Endodermal cell (in vitro differentiated cells): ENCODE results near the gene PSENEN. TPM values are rescaled to one million over a fixed set of nuclear protein-coding genes. Genes with fewer than 3 reads are reported as not detected.

ENCODE experiments used
- DNase-seq: peaks from one replicate; pipeline ENCODE4 v3.0.0-alpha.2; 2017
- H3K27ac ChIP-seq: 2 replicates; pipeline ENCODE4 v1.5.1; 2013; ENCODE audit warnings: mild to moderate bottlenecking, low read depth, low read length, moderate library complexity
- H3K27me3 ChIP-seq: 2 replicates; pipeline ENCODE4 v1.6.1; 2013; ENCODE audit warnings: mild to moderate bottlenecking, low read length, moderate library complexity; ENCODE audit not compliant: insufficient read depth, control insufficient read depth, poor library complexity, severe bottlenecking
- H3K36me3 ChIP-seq: 2 replicates; pipeline ENCODE4 v1.7.0; 2013; ENCODE audit warnings: mild to moderate bottlenecking, low read length, moderate library complexity; ENCODE audit not compliant: control insufficient read depth, insufficient read depth
- H3K4me1 ChIP-seq: one replicate; pipeline ENCODE4 v1.7.0; 2013; ENCODE audit warnings: low read length; ENCODE audit not compliant: control insufficient read depth, insufficient read depth
- H3K4me3 ChIP-seq: 2 replicates; pipeline ENCODE4 v1.5.1; 2013; ENCODE audit warnings: mild to moderate bottlenecking, low read length, moderate library complexity
- H3K9ac ChIP-seq: 2 replicates; pipeline ENCODE4 v1.6.1; 2013; ENCODE audit warnings: mild to moderate bottlenecking, low read length, moderate library complexity; ENCODE audit not compliant: poor library complexity, severe bottlenecking; ENCODE audit errors: extremely low read depth
- H3K9me3 ChIP-seq: 2 replicates; pipeline ENCODE4 v1.6.1; 2013; ENCODE audit warnings: mild to moderate bottlenecking, low read length, moderate library complexity; ENCODE audit not compliant: control insufficient read depth
- H3K27ac Mint-ChIP-seq: 2 replicates; pipeline ENCODE4 v1.8.0; 2020; ENCODE audit warnings: mixed read lengths
- H3K27me3 Mint-ChIP-seq: 2 replicates; pipeline ENCODE4 v1.8.0; 2021; ENCODE audit warnings: mild to moderate bottlenecking, mixed read lengths; ENCODE audit not compliant: insufficient read depth
- H3K36me3 Mint-ChIP-seq: 2 replicates; pipeline ENCODE4 v1.8.0; 2020; ENCODE audit warnings: low read depth, mixed read lengths
- H3K4me1 Mint-ChIP-seq: 2 replicates; pipeline ENCODE4 v1.8.0; 2020; ENCODE audit warnings: mixed read lengths
- H3K4me3 Mint-ChIP-seq: 2 replicates; pipeline ENCODE4 v1.8.0; 2020; ENCODE audit warnings: mild to moderate bottlenecking, moderate library complexity, mixed read lengths
- H3K9me3 Mint-ChIP-seq: 2 replicates; pipeline ENCODE4 v1.8.0; 2020; ENCODE audit warnings: mild to moderate bottlenecking, mixed read lengths
- WGBS, 2 experiments: methylation state at CpG; one replicate each; pipeline versions ENCODE4 v1.1.5 to v1.1.7; 2013; ENCODE audit warnings: missing lambda C conversion rate in 2 of 2, mixed read lengths in 1 of 2; ENCODE audit not compliant: insufficient coverage in 1 of 2, insufficient read length in 1 of 2; 5-methylcytosine and 5-hydroxymethylcytosine counted together
- total RNA-seq, 2 donors: library from RNA; stranded (reverse); fragmentation: NEBNext Ultra II Directional in 1 of 2; extraction: Animal tissue kit (Norgen Biotek cat#: 25700) in 1 of 2; gene quantifications; 2 replicates in 1 of 2; 3 replicates in 1 of 2; pipeline ENCODE4 v1.2.1, GENCODE V29; 2021
- TF ChIP-seq, protein P1 (sequence below): fragments of 200-600 bp; sonication (generic); conservative IDR thresholded peaks from 2 replicates; pipeline ENCODE4 v1.5.0; 2021; ENCODE audit warnings: antibody characterized with exemption, mild to moderate bottlenecking

Gene PSENEN
- total RNA-seq, 2 donors from 2014 or later, result 101 to 109 TPM

DNA sequence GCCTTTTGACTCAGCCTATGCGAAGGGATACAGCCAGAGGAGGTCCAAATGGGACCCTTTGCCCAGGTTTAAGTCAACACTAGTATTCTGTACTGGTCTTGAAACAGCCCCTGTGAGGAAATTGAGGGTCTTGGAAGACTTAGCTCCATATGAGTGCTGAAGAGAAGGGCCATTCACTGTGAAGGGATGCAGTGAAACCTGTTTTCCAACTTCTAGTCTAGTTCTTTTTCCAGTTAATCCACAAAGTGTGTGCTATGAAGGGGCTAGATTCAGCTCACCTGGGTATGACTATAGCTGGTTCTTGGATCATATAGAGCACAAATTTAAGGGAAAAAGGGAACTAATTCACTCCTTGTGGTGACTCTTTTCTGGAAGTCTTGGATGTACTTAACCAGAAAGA, 37.1 kb upstream of the PSENEN start:
- H3K36me3 ChIP-seq, result no peaks in the 10 kb centered on the region
- Mint-ChIP-seq H3K36me3 (no peaks in the 10 kb centered on the region), H3K4me3 (no peak overlapping the region), H3K27ac (no peak overlapping the region), H3K27me3 (peaks cover 22% of the 10 kb centered on the region), H3K4me1 (no peaks in the 10 kb centered on the region), H3K9me3 (no peaks in the 10 kb centered on the region)
- 92% methylated on average over 1 of the region's 1 CpG for WGBS, 2 experiments
- peaks cover 11% of the 10 kb centered on the region for H3K27me3 ChIP-seq
- no peak for DNase-seq
- TF ChIP-seq, protein P1, sequence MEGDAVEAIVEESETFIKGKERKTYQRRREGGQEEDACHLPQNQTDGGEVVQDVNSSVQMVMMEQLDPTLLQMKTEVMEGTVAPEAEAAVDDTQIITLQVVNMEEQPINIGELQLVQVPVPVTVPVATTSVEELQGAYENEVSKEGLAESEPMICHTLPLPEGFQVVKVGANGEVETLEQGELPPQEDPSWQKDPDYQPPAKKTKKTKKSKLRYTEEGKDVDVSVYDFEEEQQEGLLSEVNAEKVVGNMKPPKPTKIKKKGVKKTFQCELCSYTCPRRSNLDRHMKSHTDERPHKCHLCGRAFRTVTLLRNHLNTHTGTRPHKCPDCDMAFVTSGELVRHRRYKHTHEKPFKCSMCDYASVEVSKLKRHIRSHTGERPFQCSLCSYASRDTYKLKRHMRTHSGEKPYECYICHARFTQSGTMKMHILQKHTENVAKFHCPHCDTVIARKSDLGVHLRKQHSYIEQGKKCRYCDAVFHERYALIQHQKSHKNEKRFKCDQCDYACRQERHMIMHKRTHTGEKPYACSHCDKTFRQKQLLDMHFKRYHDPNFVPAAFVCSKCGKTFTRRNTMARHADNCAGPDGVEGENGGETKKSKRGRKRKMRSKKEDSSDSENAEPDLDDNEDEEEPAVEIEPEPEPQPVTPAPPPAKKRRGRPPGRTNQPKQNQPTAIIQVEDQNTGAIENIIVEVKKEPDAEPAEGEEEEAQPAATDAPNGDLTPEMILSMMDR, result no peak
- H3K9me3 ChIP-seq, result no peaks in the 10 kb centered on the region
- no peak overlapping the region for H3K9ac ChIP-seq
- H3K27ac ChIP-seq, result no peak overlapping the region
- no peaks in the 10 kb centered on the region for H3K4me1 ChIP-seq
- no peak overlapping the region for H3K4me3 ChIP-seq

DNA sequence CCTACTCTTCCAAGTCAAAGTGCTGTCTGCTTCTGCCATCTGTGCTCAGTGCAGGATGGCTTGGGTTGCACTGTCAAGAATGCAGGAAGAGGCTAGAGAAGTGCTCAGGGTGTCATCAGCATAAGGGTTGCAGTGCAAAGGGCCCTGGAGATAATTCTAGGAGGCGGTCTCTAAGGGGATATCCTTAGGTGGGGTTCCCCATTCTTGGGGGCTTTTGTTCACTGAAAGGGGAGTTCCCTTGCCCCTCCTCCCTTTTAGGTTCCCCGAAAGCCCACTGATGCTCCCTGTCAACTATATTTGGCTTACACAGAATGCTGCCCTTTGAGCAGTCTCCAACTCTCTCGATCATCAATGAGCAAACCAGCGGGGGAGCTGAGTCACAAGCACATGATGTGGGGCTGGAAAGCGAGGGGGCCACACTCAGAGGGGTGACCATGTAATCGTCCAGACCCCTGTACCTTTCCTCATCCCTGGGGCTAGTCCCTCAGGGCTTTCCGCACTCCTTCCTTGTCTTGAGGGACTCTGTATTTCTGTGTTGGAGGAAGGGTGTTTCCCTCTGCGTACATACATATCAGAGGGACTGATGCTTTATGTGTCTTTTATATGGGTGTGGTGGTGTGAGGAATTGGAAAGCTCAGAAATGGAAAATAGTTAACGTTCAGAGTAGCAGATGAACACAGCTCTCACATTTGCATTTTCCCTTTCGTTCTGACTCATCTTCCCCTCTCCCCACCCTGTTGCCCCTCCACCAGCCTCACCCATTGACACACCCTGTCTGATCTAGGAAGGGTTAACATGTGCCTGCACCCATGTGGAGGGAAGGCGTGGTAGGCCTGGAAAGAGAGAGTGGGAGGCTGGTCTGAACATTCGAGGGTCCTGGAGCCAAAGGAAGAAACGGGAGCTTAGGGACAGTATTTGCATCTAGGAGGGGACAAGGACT, 34.4 kb upstream of the PSENEN start:
- no peaks in the 10 kb centered on the region for H3K36me3 ChIP-seq
- no peaks in the 10 kb centered on the region for H3K9me3 Mint-ChIP-seq
- H3K27me3 Mint-ChIP-seq, result peaks cover 3% of the 10 kb centered on the region
- 40 to 60% methylated on average over 4 to 13 of the region's 13 CpGs for WGBS, 2 experiments
- no peaks in the 10 kb centered on the region for H3K36me3 Mint-ChIP-seq
- peaks cover 7% of the 10 kb centered on the region for H3K4me1 Mint-ChIP-seq
- no peak overlapping the region for H3K4me3 ChIP-seq
- H3K27me3 ChIP-seq, result no peaks in the 10 kb centered on the region
- no peak overlapping the region for H3K27ac ChIP-seq
- no peak for DNase-seq
- no peak overlapping the region for H3K9ac ChIP-seq
- H3K9me3 ChIP-seq, result no peaks in the 10 kb centered on the region
- H3K4me1 ChIP-seq, result peaks cover 6% of the 10 kb centered on the region
- TF ChIP-seq, protein P1, result no peak
- no peak overlapping the region for H3K4me3 Mint-ChIP-seq
- H3K27ac Mint-ChIP-seq, result no peak overlapping the region

DNA sequence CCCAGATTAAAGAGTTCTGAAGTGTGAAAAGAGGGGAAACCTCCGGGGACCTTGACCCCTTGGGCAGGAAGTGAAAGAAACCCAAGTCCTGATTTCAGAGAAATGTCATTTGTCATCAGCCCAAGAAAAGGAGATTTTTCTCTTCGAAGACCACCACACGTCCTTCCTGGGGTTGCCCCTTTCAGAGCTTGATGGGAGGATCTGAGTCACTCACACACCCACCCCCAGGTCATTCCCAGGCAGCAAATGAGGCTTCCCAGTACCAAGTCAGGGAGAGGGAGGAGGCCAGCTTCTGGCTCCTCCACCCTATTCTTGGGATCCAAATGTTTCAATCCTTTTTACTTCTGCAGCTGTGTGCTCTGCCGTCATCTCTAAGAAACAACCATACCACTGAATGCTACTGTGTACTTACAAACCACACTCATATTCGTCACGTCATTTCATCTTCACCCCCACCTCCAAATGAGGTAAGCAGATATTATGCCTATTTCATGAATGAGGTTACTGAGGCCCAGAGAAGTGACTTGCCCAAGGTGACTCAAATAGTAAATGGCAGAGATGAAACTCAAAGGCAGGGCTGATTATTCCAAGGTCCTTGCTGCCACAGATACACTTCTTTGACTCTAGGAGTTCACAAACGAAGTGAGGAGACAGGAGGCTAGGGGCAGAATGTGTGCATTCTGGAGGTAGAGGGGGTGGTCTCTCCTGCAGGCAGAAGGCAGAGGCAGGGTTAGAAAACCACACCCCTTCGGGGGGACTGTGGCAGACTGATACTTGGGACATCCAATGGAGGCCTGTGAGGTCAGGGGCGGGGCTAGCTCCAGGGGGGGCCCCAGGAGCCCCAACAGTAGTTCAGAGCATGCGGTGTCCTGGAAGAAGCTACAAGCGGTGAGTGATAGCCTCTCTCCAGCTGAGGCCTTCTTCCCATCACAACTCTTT, 32.6 kb upstream of the PSENEN start:
- no peak overlapping the region for H3K4me3 Mint-ChIP-seq
- no peaks in the 10 kb centered on the region for H3K9me3 ChIP-seq
- H3K9me3 Mint-ChIP-seq, result no peaks in the 10 kb centered on the region
- TF ChIP-seq, protein P1, result no peak
- peaks cover 13% of the 10 kb centered on the region for H3K4me1 Mint-ChIP-seq
- H3K27ac Mint-ChIP-seq, result no peak overlapping the region
- 83 to 84% methylated on average over 4 to 11 of the region's 11 CpGs for WGBS, 2 experiments
- no peak overlapping the region for H3K9ac ChIP-seq
- H3K4me3 ChIP-seq, result no peak overlapping the region
- H3K27me3 Mint-ChIP-seq, result no peaks in the 10 kb centered on the region
- H3K36me3 ChIP-seq, result no peaks in the 10 kb centered on the region
- no peak for DNase-seq
- H3K27ac ChIP-seq, result no peak overlapping the region
- H3K4me1 ChIP-seq, result peaks cover 6% of the 10 kb centered on the region
- no peaks in the 10 kb centered on the region for H3K27me3 ChIP-seq
- H3K36me3 Mint-ChIP-seq, result no peaks in the 10 kb centered on the region
